ENCODE data around the gene OR51L1. TPM values are rescaled to one million over a fixed set of nuclear protein-coding genes. Genes with fewer than 3 reads are reported as not detected.

The OR51L1 gene
- total and polyA plus RNA-seq, 2 of the 8 experiments (the other 6 are each of a cell fraction or from before 2014, with no cell fraction given), result not detected

- no peak for TF ChIP-seq HDAC2 (IDR thresholded peaks at IDR 0.05; ENCODE audit: borderline replicate concordance in 1 of 2, low read depth in 2 of 2, low read length in 2 of 2)
- TF ChIP-seq MAX (IDR thresholded peaks at IDR 0.05), result no peak
- TF ChIP-seq CBX8 (IDR thresholded peaks at IDR 0.05; ENCODE audit: borderline replicate concordance, low read depth, low read length), result no peak
Measured at GRCh38 chr11:5046226-5046625, 51.6 kb downstream of the OR51L1 start, which contains the start of gene OR52J3 (continued).
